ENCODE results near the gene APBA1. TPM values are rescaled to one million over a fixed set of nuclear protein-coding genes. Genes with fewer than 3 reads are reported as not detected.

APBA1 gene
- polyA plus RNA-seq, 3 donors: 1.6 TPM; not detected in 2

- intact Hi-C loops (cut with micrococcal nuclease): no loop called here
- H3K27ac ChIP-seq (ENCODE audit: low read depth in 1 of 2, low read length in 2 of 2): no peak overlapping the region
- WGBS (ENCODE audit: insufficient coverage): 59% methylated on average over 5 of the region's 5 CpGs
- no peaks in the 10 kb centered on the region for H3K27me3 Mint-ChIP-seq (ENCODE audit: low read depth in 3 of 3)
- H3K4me2 ChIP-seq (replicated peaks; ENCODE audit: extremely low read depth, low read length, poor library complexity, severe bottlenecking): no peak overlapping the region
- H3K27ac Mint-ChIP-seq: no peak overlapping the region
- no peaks in the 10 kb centered on the region for H3K9me3 ChIP-seq (replicated peaks in 1 of 2; ENCODE audit: control insufficient read depth in 1 of 2, insufficient read depth in 1 of 2, low read length in 2 of 2)
- H3K4me1 Mint-ChIP-seq: peaks cover 11% of the 10 kb centered on the region
- H3K4me3 Mint-ChIP-seq: no peak overlapping the region
- H3K4me1 ChIP-seq (ENCODE audit: control insufficient read depth in 1 of 2, insufficient read depth in 2 of 2, low read length in 2 of 2): peaks cover 16% of the 10 kb centered on the region in 2 donors
- no peaks in the 10 kb centered on the region for H3K79me2 ChIP-seq (ENCODE audit: insufficient read depth, low read length)
- no peaks in the 10 kb centered on the region for H3K36me3 ChIP-seq (replicated peaks in 1 of 2; ENCODE audit: control insufficient read depth in 1 of 2, insufficient read depth in 2 of 2, low read length in 2 of 2)
- TF ChIP-seq CTCF (IDR thresholded peaks at IDR 0.05): no peak
- H3K27me3 ChIP-seq (ENCODE audit: control insufficient read depth in 2 of 2, insufficient read depth in 2 of 2, low read length in 2 of 2): no peaks in the 10 kb centered on the region
- no peak overlapping the region for H2AFZ ChIP-seq (ENCODE audit: insufficient read depth, low read depth, low read length, poor library complexity, severe bottlenecking)
- no peaks in the 10 kb centered on the region for H3K36me3 Mint-ChIP-seq
- no peak overlapping the region for H3K4me3 ChIP-seq (replicated peaks in 1 of 3; ENCODE audit: low read depth in 2 of 3, low read length in 3 of 3)
- DNase-seq: no peak
- H3K9ac ChIP-seq (ENCODE audit: insufficient read depth, low read length, poor library complexity, severe bottlenecking): no peak overlapping the region
- H3K9me3 Mint-ChIP-seq: peaks cover 0 to 5% (median 2%) of the 10 kb centered on the region in 7 donors
- H4K20me1 ChIP-seq (ENCODE audit: insufficient read depth, low read length): no peaks in the 10 kb centered on the region
Measured at GRCh38 chr9:69580582-69581214, 91.5 kb downstream of the APBA1 start.

- TF ChIP-seq CTCF (IDR thresholded peaks at IDR 0.05): no peak
- Histone ChIP-seq H3K36me3 (replicated peaks in 1 of 2; ENCODE audit: control insufficient read depth in 1 of 2, insufficient read depth in 2 of 2, low read length in 2 of 2) (no peaks in the 10 kb centered on the region), H3K9me3 (replicated peaks in 1 of 2; ENCODE audit: control insufficient read depth in 1 of 2, insufficient read depth in 1 of 2, low read length in 2 of 2) (no peaks in the 10 kb centered on the region), H3K9ac (ENCODE audit: insufficient read depth, low read length, poor library complexity, severe bottlenecking) (no peak overlapping the region), H3K4me1 (ENCODE audit: control insufficient read depth in 1 of 2, insufficient read depth in 2 of 2, low read length in 2 of 2) (peaks cover 16% of the 10 kb centered on the region in 2 donors), H3K27me3 (ENCODE audit: control insufficient read depth in 2 of 2, insufficient read depth in 2 of 2, low read length in 2 of 2) (no peaks in the 10 kb centered on the region), H3K27ac (ENCODE audit: low read depth in 1 of 2, low read length in 2 of 2) (no peak overlapping the region), H2AFZ (ENCODE audit: insufficient read depth, low read depth, low read length, poor library complexity, severe bottlenecking) (no peak overlapping the region), H4K20me1 (ENCODE audit: insufficient read depth, low read length) (no peaks in the 10 kb centered on the region), H3K4me3 (replicated peaks in 1 of 3; ENCODE audit: low read depth in 2 of 3, low read length in 3 of 3) (no peak overlapping the region), H3K79me2 (ENCODE audit: insufficient read depth, low read length) (no peaks in the 10 kb centered on the region), H3K4me2 (replicated peaks; ENCODE audit: extremely low read depth, low read length, poor library complexity, severe bottlenecking) (no peak overlapping the region)
- intact Hi-C loops (cut with micrococcal nuclease): no loop called here
- Mint-ChIP-seq H3K27me3 (ENCODE audit: low read depth in 3 of 3) (no peaks in the 10 kb centered on the region), H3K9me3 (peaks cover 0 to 4% (median 2%) of the 10 kb centered on the region in 7 donors), H3K4me3 (no peak overlapping the region), H3K27ac (no peak overlapping the region), H3K36me3 (no peaks in the 10 kb centered on the region), H3K4me1 (peaks cover 11% of the 10 kb centered on the region)
- DNase-seq: no peak
- 82% methylated on average over 4 of the region's 5 CpGs for WGBS (ENCODE audit: insufficient coverage)
Measured at GRCh38 chr9:69579760-69580581, 92.2 kb downstream of the APBA1 start.
